ENCODE measurements around the gene ZNF512B.

Gene ZNF512B

GRCh38 chr20:63947638-63948456 is 21.9 kb downstream of the ZNF512B start:
- DNase-seq (ENCODE audit: low read depth) = no peak

- no peak for DNase-seq (ENCODE audit: low read depth)
Observed at GRCh38 chr20:63946986-63947637, 22.6 kb downstream of the ZNF512B start.

GRCh38 chr20:63945921-63946920 is 23.5 kb downstream of the ZNF512B start:
- no peak for DNase-seq (ENCODE audit: low read depth)

GRCh38 chr20:63945031-63945658 is 24.6 kb downstream of the ZNF512B start:
- no peak for DNase-seq (ENCODE audit: low read depth)

- no peak for DNase-seq (ENCODE audit: low read depth)
Observed at GRCh38 chr20:63944078-63944941, 25.4 kb downstream of the ZNF512B start.

GRCh38 chr20:63943808-63944077 is 26.0 kb downstream of the ZNF512B start:
- DNase-seq (ENCODE audit: low read depth) = no peak

- no peak for DNase-seq (ENCODE audit: low read depth)
Observed at GRCh38 chr20:63942969-63943807, 26.5 kb downstream of the ZNF512B start.

GRCh38 chr20:63942250-63942951 is 27.3 kb downstream of the ZNF512B start:
- no peak for DNase-seq (ENCODE audit: low read depth)

GRCh38 chr20:63941282-63942081 is 28.2 kb downstream of the ZNF512B start:
- no peak for DNase-seq (ENCODE audit: low read depth)

- no peak for DNase-seq (ENCODE audit: low read depth)
Observed at GRCh38 chr20:63940472-63941266, 29.1 kb downstream of the ZNF512B start.

- DNase-seq (ENCODE audit: low read depth) = no peak
Observed at GRCh38 chr20:63940071-63940471, 29.7 kb downstream of the ZNF512B start.

GRCh38 chr20:63939061-63939935 is 30.4 kb downstream of the ZNF512B start:
- no peak for DNase-seq (ENCODE audit: low read depth)

- DNase-seq (ENCODE audit: low read depth) = no peak
Observed at GRCh38 chr20:63937596-63937995, 32.1 kb downstream of the ZNF512B start.

GRCh38 chr20:63935447-63935846 is 34.3 kb downstream of the ZNF512B start:
- no peak for DNase-seq (ENCODE audit: low read depth)

- DNase-seq (ENCODE audit: low read depth) = no peak
Observed at GRCh38 chr20:63934271-63935068, 35.3 kb downstream of the ZNF512B start.

GRCh38 chr20:63933646-63934045 is 36.1 kb downstream of the ZNF512B start:
- no peak for DNase-seq (ENCODE audit: low read depth)
